IPS-NIHi7 (cell line): ENCODE data around the gene CDK12.
"Not testable (repeated sequence)": the region's sequence is repeated elsewhere in the genome, so short reads cannot be mapped to it uniquely, and the experiment has no call there.

Source experiments
- DNase-seq: peaks from one replicate; pipeline ENCODE4 v3.0.0; 2012; ENCODE audit warnings: mixed read lengths; ENCODE audit errors: extremely low spot score

Gene CDK12

DNA sequence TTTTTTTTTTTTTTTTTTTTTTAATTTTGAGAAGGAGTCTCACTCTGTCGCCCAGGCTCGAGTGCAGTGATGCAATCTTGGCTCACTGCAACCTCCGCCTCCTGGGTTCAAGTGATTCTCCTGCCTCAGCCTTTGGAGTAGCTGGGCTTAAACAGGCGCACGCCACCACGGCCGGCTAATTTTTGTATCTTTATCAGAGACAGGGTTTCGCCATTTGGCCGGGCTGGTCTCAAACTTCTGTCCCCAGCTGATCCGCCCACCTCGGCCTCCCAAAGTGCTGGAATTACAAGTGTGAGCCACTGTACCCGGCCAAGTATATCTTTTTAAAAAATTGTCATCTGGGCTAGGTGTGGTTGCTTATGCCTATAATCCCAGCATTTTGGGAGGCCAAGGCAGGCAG is 35.6 kb downstream of the CDK12 start:
- DNase-seq, result not testable (repeated sequence)

GRCh38 chr17:39507511-39507910 is 46.2 kb downstream of the CDK12 start:
- no peak for DNase-seq

DNA sequence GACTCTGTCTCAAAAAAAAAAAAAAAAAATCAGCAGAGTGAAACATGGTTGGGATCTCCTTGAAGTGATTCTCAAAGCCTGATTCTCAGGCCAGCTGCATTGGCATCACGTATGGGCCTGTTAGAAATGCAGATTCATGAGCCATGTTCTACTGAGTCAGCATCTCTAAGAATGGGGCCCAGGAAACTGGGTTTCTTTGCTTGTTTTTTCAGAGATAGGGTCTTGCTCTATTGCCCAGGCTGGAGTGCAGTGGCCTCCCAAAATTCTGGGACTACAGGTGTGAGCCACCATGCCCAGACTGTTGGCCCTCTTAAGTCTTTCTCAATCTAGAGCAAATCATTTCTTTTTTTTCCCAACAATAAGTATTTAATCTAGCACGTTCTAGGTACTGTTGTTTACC is 47.7 kb downstream of the CDK12 start:
- no peak for DNase-seq

GRCh38 chr17:39513309-39513708 is 52.0 kb downstream of the CDK12 start:
- no peak for DNase-seq

GRCh38 chr17:39513915-39514314 is 52.6 kb downstream of the CDK12 start:
- DNase-seq, result no peak

DNA sequence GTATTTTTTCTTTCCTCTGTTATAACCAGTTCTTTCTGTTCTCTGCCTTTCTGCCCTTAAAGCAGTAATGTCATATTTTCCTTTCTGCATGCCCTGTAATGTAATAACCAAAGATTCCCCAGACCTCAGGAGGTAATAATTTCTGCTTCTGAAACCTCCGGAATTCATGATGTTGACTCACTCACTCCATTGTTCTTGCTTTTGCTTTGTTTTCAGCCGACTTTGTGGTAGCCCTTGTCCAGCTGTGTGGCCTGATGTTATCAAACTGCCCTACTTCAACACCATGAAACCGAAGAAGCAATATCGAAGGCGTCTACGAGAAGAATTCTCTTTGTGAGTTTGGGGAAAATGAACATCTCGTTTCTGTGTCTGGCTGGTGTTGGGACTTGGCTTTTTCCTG is 55.9 kb downstream of the CDK12 start:
- DNase-seq, result no peak

GRCh38 chr17:39525801-39526506 is 64.7 kb downstream of the CDK12 start:
- no peak for DNase-seq

DNA sequence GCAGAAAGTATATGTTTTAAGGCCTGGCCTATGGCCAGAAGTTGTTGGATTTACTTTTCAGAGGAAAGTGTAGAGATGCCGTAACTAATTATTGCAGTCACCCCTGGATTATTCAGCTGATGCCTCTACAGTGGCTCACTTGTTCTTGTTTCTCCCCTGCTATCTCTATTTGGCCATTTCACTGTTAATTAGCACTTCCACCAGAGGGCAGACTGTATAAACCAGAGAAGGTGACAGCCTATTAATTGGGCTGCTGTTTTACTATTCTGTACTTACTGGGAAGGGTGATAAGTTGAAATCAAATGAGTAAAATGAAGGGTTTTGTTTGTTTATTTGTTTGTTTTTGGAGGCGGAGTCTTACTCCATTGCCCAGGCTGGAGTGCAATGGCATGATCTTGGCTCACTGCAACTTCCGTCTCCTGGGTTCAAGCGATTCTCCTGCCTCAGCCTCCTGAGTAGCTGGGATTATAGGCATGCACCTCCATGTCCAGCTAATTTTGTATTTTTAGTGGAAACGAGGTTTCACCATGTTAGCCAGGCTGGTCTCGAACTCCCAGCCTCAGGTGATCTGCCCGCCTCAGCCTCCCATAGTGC is 66.0 kb downstream of the CDK12 start:
- DNase-seq, result peak; percentile 38

GRCh38 chr17:39529455-39529854 is 68.2 kb downstream of the CDK12 start:
- DNase-seq, result no peak

- DNase-seq, result no peak
These were observed 69.2 kb downstream of the CDK12 start for GRCh38 chr17:39530513-39530912.

DNA sequence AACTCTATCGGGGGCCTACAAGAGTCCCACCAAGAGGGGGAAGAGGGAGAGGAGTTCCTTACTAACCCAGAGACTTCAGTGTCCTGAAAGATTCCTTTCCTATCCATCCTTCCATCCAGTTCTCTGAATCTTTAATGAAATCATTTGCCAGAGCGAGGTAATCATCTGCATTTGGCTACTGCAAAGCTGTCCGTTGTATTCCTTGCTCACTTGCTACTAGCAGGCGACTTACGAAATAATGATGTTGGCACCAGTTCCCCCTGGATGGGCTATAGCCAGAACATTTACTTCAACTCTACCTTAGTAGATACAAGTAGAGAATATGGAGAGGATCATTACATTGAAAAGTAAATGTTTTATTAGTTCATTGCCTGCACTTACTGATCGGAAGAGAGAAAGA is 70.0 kb downstream of the CDK12 start:
- DNase-seq, result no peak

- DNase-seq, result no peak
These were observed 72.6 kb downstream of the CDK12 start for GRCh38 chr17:39533891-39534290.

DNA sequence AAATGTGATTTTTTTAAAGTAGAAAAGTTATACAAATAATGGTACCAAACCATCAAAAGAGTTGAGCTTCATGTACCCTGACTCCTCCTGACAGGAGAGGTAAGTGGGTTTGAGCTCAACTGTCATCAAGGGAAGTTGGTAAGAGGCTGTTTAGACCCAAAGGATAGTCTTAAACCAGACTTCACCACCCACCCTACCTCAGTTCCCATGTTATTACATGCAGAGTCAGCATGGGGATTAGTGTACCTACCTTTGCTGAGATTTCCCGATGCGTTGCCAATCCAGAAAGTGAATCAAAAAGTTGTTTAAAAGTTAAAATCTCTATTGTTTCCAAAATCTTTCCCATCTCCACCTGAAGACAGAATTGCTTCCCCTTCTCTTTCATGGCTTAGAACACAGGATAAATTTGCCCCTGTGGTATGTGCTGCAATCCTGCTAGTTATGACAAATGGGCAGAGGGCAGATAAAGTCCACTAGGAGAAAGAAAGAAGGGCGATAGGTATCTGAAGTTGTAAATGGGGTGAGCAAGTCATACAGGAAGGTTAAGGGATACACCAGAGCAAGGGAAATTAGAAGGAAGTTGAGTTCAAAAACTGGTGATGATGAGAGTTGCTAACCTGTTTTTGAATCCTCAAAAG is 73.6 kb downstream of the CDK12 start:
- DNase-seq, result no peak

DNA sequence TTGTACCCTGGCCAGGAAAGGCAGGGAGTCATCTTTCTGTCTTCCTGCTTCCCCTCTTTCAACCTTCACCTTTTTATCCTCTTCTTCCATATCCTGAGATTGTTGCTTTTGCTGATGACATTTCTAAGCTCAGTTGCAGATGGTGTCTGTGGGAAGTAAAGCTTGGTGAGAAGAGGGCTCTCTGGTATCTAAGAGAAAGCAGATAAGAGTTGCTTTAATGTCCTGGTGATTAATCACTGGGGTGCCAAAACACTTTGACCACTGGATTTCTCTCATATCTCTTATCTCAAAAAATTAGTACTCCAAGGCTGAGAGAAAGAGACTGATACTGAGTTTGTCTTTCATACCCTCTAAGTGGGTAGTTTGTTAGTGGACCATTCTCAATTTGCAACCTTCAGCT is 75.2 kb downstream of the CDK12 start:
- no peak for DNase-seq

DNA sequence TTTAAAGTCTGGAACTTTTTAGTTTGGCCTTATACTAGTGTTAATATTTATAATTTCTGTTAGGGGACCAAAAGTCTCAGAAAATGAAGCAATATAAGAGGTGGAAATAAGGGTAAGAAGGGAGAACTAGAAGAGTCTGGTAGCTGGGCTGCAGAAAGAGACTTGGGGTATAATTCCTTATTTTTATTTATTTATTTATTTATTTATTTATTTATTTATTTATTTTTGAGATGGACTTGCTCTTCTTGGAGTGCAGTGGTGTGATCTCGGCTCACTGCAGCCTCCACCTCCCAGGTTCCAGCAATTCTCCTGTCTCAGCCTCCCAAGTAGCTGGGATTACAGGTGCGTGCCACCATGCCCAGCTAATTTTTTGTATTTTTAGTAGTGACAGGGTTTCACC is 76.1 kb downstream of the CDK12 start:
- DNase-seq, result not testable (repeated sequence)

GRCh38 chr17:39538866-39539265 is 77.6 kb downstream of the CDK12 start:
- DNase-seq, result no peak

- no peak for DNase-seq
These were observed 79.3 kb downstream of the CDK12 start for GRCh38 chr17:39540611-39541010.

- DNase-seq, result no peak
These were observed 80.4 kb downstream of the CDK12 start for GRCh38 chr17:39541652-39542051.

DNA sequence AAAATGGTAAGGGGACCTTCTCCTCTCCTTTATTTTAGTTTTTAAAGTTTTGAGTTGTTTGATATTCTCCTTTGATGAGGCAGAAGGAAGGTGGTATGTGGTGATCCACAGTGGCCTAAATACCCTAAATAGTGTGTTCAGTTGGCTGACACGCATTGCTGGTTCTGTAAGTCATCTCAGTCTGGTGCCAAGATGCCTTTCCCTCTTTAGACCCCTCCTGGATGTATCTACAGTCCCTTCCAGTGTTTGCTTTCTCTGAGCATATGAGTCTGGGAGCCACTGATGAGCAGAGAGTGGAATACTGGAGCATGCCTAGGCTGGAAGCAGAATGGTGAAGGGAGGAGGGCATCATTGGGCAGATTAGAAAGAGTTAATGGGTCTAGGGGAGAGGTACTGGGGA is 81.9 kb downstream of the CDK12 start:
- DNase-seq, result no peak

GRCh38 chr17:39543664-39544063 is 82.4 kb downstream of the CDK12 start:
- DNase-seq, result no peak

DNA sequence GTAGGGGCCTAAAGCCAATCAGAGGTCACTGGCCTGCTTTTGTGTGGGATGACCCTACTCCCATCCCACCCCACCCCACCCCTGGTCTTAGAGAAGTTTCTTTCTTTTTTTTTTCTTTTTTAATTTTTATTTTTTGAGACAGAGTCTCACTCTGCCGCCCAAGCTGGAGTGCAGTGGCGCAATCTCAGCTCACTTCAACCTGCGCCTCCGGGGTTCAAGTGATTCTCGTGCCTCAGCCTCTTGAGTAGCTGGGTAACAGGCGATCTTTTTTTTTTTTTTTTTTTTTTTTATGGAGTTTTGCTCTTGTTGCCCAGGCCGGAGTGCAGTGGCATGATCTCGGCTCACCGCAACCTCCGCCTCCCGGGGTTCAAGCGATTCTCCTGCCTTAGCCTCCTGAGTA is 83.1 kb downstream of the CDK12 start:
- DNase-seq, result not testable (repeated sequence)

DNA sequence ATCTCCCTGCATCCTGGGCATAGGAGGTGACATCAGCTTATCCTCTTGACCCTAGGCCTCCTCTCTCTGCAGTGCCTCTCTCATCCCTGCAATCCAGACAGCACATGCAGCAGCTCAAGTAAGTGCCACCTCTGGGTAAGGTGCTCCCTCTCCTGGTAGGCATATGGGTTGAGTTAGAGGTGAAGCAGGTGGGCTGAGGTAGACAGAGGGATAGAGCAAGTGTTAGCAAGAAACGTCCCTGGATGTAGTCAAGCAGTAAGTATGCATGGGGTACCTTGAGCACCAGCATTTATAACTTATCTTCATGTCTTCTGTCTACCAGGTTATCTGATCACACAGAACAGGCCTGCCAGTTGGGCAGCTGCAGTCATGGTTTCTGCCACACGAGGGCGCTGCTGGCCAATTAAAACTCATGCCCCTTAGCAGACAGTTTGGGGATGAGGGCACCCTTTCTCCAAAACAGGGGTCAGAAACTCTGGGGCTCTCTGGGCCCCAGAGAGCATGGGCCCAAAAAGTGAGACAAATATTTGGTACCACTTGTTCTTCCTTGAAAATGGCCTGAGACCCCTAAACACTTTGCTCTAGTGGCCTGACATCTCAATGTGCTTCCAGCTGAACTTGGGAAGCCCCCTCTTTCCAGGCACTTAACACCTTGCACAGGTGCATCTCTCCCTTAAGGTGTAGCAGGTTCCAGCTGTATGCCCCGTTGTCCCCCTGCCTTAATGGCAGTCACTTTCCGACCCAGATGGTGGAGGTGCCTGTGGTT is 86.6 kb downstream of the CDK12 start:
- peak; percentile 84 for DNase-seq
